CD14-positive monocyte (primary cell): ENCODE measurements around the gene PER1. TPM values are rescaled to one million over a fixed set of nuclear protein-coding genes. Genes with fewer than 3 reads are reported as not detected.
A peak's percentile ranks its signal among the peaks of the same experiment; 100 is the strongest.

Source experiments
- DNase-seq, 3 donors: peaks; one replicate each; pipeline ENCODE4 v3.0.0-alpha.2; 2011 to 2022
- H2AFZ ChIP-seq: 2 replicates; pipeline ENCODE4 v1.6.0; 2012; ENCODE audit warnings: mild to moderate bottlenecking, low read depth, low read length, inconsistent platforms; ENCODE audit not compliant: insufficient read depth, poor library complexity, severe bottlenecking
- H3K27ac ChIP-seq, 2 donors: 1 replicate in 1 of 2; 2 replicates in 1 of 2; pipeline ENCODE4 v1.5.1; 2012 to 2013; ENCODE audit warnings: low read length in 2 of 2, control low read depth in 1 of 2, inconsistent platforms in 1 of 2, low read depth in 1 of 2, mild to moderate bottlenecking in 1 of 2
- H3K27me3 ChIP-seq, 2 donors: one replicate each; pipeline versions ENCODE4 v1.6.0 to v1.6.1; 2011 to 2013; ENCODE audit warnings: low read length in 2 of 2; ENCODE audit not compliant: control insufficient read depth in 2 of 2, insufficient read depth in 2 of 2
- H3K36me3 ChIP-seq, 2 donors: replicated peaks in 1 of 2; 1 replicate in 1 of 2; 2 replicates in 1 of 2; pipeline versions ENCODE4 v1.5.1 to v1.6.1; 2012 to 2013; ENCODE audit warnings: low read length in 2 of 2, control low read depth in 1 of 2, inconsistent platforms in 1 of 2, mild to moderate bottlenecking in 1 of 2; ENCODE audit not compliant: insufficient read depth in 2 of 2, control insufficient read depth in 1 of 2
- H3K4me1 ChIP-seq, 2 donors: 1 replicate in 1 of 2; 2 replicates in 1 of 2; pipeline versions ENCODE4 v1.5.1 to v1.6.1; 2012 to 2013; ENCODE audit warnings: low read length in 2 of 2, control low read depth in 1 of 2, inconsistent platforms in 1 of 2, mild to moderate bottlenecking in 1 of 2, moderate library complexity in 1 of 2; ENCODE audit not compliant: insufficient read depth in 2 of 2, control insufficient read depth in 1 of 2
- H3K4me2 ChIP-seq: replicated peaks from 2 replicates; pipeline ENCODE3; 2012; ENCODE audit warnings: low read length, moderate library complexity, mild to moderate bottlenecking; ENCODE audit not compliant: poor library complexity, severe bottlenecking; ENCODE audit errors: extremely low read depth
- H3K4me3 ChIP-seq, 3 experiments: fragments of 200-600 bp in 1 of 3; sonication (generic) in 1 of 3; replicated peaks in 1 of 3; 1 replicate in 2 of 3; 2 replicates in 1 of 3; pipeline ENCODE4 v1.5.1; 2011 to 2013; ENCODE audit warnings: low read length in 3 of 3, mild to moderate bottlenecking in 3 of 3, control low read depth in 2 of 3, low read depth in 2 of 3, inconsistent platforms in 1 of 3, moderate library complexity in 1 of 3
- H3K79me2 ChIP-seq: 2 replicates; pipeline ENCODE4 v1.6.0; 2012; ENCODE audit warnings: mild to moderate bottlenecking, control low read depth, inconsistent platforms, low read length, moderate library complexity; ENCODE audit not compliant: insufficient read depth
- H3K9ac ChIP-seq: 2 replicates; pipeline ENCODE4 v1.6.0; 2017; ENCODE audit warnings: low read length, mild to moderate bottlenecking; ENCODE audit not compliant: insufficient read depth, poor library complexity, severe bottlenecking
- H3K9me3 ChIP-seq, 2 donors: replicated peaks in 1 of 2; 1 replicate in 1 of 2; 2 replicates in 1 of 2; pipeline versions ENCODE4 v1.5.1 to v1.6.1; 2012 to 2013; ENCODE audit warnings: low read length in 2 of 2, control low read depth in 1 of 2; ENCODE audit not compliant: control insufficient read depth in 1 of 2, insufficient read depth in 1 of 2
- H4K20me1 ChIP-seq: 2 replicates; pipeline ENCODE4 v1.6.0; 2012; ENCODE audit warnings: mild to moderate bottlenecking, low read length, control low read depth, moderate library complexity; ENCODE audit not compliant: insufficient read depth
- H3K27ac Mint-ChIP-seq, 7 donors: one replicate each; pipeline ENCODE4 v1.8.0; 2020; ENCODE audit warnings: mild to moderate bottlenecking in 7 of 7, mixed read lengths in 7 of 7, moderate library complexity in 6 of 7, inconsistent platforms in 2 of 7
- H3K27me3 Mint-ChIP-seq, 3 donors: one replicate each; pipeline ENCODE4 v1.8.0; 2021 to 2022; ENCODE audit warnings: low read depth in 3 of 3, mild to moderate bottlenecking in 3 of 3, mixed read lengths in 3 of 3, moderate library complexity in 3 of 3, inconsistent platforms in 1 of 3
- H3K36me3 Mint-ChIP-seq, 2 donors: one replicate each; pipeline ENCODE4 v1.8.0; 2020; ENCODE audit warnings: mixed read lengths in 2 of 2, inconsistent platforms in 1 of 2, mild to moderate bottlenecking in 1 of 2
- H3K4me1 Mint-ChIP-seq: one replicate; pipeline ENCODE4 v1.8.0; 2020; ENCODE audit warnings: mild to moderate bottlenecking, mixed read lengths
- H3K4me3 Mint-ChIP-seq, 2 donors: one replicate each; pipeline ENCODE4 v1.8.0; 2020; ENCODE audit warnings: mild to moderate bottlenecking in 2 of 2, mixed read lengths in 2 of 2, moderate library complexity in 1 of 2
- H3K9me3 Mint-ChIP-seq, 7 donors: one replicate each; pipeline ENCODE4 v1.8.0; 2020 to 2022; ENCODE audit warnings: mixed read lengths in 7 of 7, mild to moderate bottlenecking in 6 of 7, moderate library complexity in 6 of 7, inconsistent platforms in 2 of 7
- CTCF ChIP-seq: fragments of 200-600 bp; IDR thresholded peaks from one replicate; pipeline ENCODE4 v1.8.0; 2022; ENCODE audit warnings: antibody characterized with exemption, mild to moderate bottlenecking
- WGBS: methylation state at CpG from one replicate; pipeline ENCODE4 v1.1.5; 2013; ENCODE audit warnings: missing lambda C conversion rate; ENCODE audit not compliant: insufficient coverage; 5-methylcytosine and 5-hydroxymethylcytosine counted together
- intact Hi-C, 2 donors: fragments of 100-400 bp; cut with micrococcal nuclease; formaldehyde crosslinking; loops; one replicate each; pipeline versions ENCODE4 v1.15.0 to v1.15.1; 2023
- polyA plus RNA-seq, 3 donors: library from polyadenylated mRNA; depleted of rRNA in 1 of 3; unstranded in 2 of 3; stranded (reverse) in 1 of 3; fragments of 300-500 nt in 2 of 3; fragments of >200 nt in 1 of 3; fragmentation: Illumina TruSeq in 2 of 3; gene quantifications; 1 replicate in 2 of 3; 2 replicates in 1 of 3; pipeline ENCODE4 v1.2.3, GENCODE V29; 2012 to 2021

The PER1 gene
- polyA plus RNA-seq, 3 donors: 5.6 to 457 (median 9.6) TPM

GRCh38 chr17:8155231-8155995, 3.2 kb upstream of the PER1 start:
- no peaks in the 10 kb centered on the region for H3K27me3 ChIP-seq
- peak overlapping the region; percentile 97 for H3K4me2 ChIP-seq
- no peak for TF ChIP-seq CTCF
- no peaks in the 10 kb centered on the region for H3K9me3 ChIP-seq
- peak overlapping the region in 1 of 2 donors; percentile 69 for H3K4me3 Mint-ChIP-seq
- H3K4me1 Mint-ChIP-seq: peaks cover 47% of the 10 kb centered on the region
- peak overlapping the region; percentile 89 to 99 for H3K27ac ChIP-seq
- H3K9ac ChIP-seq: peak overlapping the region; percentile 89
- intact Hi-C loops: loop anchor here (5.0 to 10.0 kb wide), 3 partner anchors 33 to 321 kb away; partner anchors contain the start of genes HES7 (in 1 of the 2) and KDM6B (in 1 of the 2)
- DNase-seq: no peak
- H3K4me3 ChIP-seq: peak overlapping the region; percentile 65 to 100 (median 88)
- H4K20me1 ChIP-seq: peaks cover 47% of the 10 kb centered on the region
- H3K36me3 ChIP-seq: peaks cover 10 to 15% of the 10 kb centered on the region in 2 donors
- peaks cover 0 to 5% (median 0%) of the 10 kb centered on the region in 3 donors for H3K27me3 Mint-ChIP-seq
- peaks cover 27% of the 10 kb centered on the region for H3K79me2 ChIP-seq
- H3K9me3 Mint-ChIP-seq: peaks cover 0 to 4% (median 0%) of the 10 kb centered on the region in 7 donors
- H3K36me3 Mint-ChIP-seq: peaks cover 28 to 31% of the 10 kb centered on the region in 2 donors
- WGBS: 60% methylated on average over 13 of the region's 14 CpGs
- H3K4me1 ChIP-seq: peaks cover 61 to 93% of the 10 kb centered on the region in 2 donors
- H3K27ac Mint-ChIP-seq: no peak overlapping the region
- no peak overlapping the region for H2AFZ ChIP-seq

- peaks cover 54% of the 10 kb centered on the region for H4K20me1 ChIP-seq
- WGBS: 100% methylated on average over 1 of the region's 11 CpGs
- H2AFZ ChIP-seq: no peak overlapping the region
- peak overlapping the region; percentile 65 to 100 (median 88) for H3K4me3 ChIP-seq
- H3K9me3 ChIP-seq: no peaks in the 10 kb centered on the region
- Mint-ChIP-seq H3K36me3 (peaks cover 28 to 32% of the 10 kb centered on the region in 2 donors), H3K4me1 (peaks cover 41% of the 10 kb centered on the region), H3K27ac (no peak overlapping the region), H3K9me3 (peaks cover 0 to 4% (median 0%) of the 10 kb centered on the region in 7 donors), H3K27me3 (peaks cover 0 to 7% (median 0%) of the 10 kb centered on the region in 3 donors), H3K4me3 (peak overlapping the region in 1 of 2 donors; percentile 69)
- peaks cover 31% of the 10 kb centered on the region for H3K79me2 ChIP-seq
- DNase-seq: no peak
- TF ChIP-seq CTCF: no peak
- H3K27me3 ChIP-seq: no peaks in the 10 kb centered on the region
- H3K4me1 ChIP-seq: peaks cover 63 to 90% of the 10 kb centered on the region in 2 donors
- peak overlapping the region; percentile 97 for H3K4me2 ChIP-seq
- peak overlapping the region; percentile 89 for H3K9ac ChIP-seq
- H3K36me3 ChIP-seq: peaks cover 11 to 16% of the 10 kb centered on the region in 2 donors
- intact Hi-C loops: loop anchor here (5.0 to 10.0 kb wide), 4 partner anchors 32 to 320 kb away; partner anchors contain the start of genes HES7 (in 1 of the 2) and KDM6B (in 1 of the 2)
- peak overlapping the region; percentile 83 to 99 for H3K27ac ChIP-seq
These were observed 2.5 kb upstream of the PER1 start for GRCh38 chr17:8154608-8155155.
